ENCODE data around the gene DOCK10. TPM values are rescaled to one million over a fixed set of nuclear protein-coding genes. Genes with fewer than 3 reads are reported as not detected.

Gene DOCK10
- polyA plus RNA-seq, 1 donor (not counting 4 experiments of a cell fraction or from before 2014, with no cell fraction given), result 2.5 TPM

- H3K27me3 ChIP-seq (ENCODE audit: control insufficient read depth, extremely low read depth, insufficient read depth, low read length), result no peaks in the 10 kb centered on the region
- H3K4me3 ChIP-seq (ENCODE audit: control insufficient read depth in 2 of 3, extremely low read depth in 1 of 3, insufficient read depth in 2 of 3, low read depth in 1 of 3, low read length in 3 of 3), result no peak overlapping the region
- H3K36me3 ChIP-seq (ENCODE audit: control insufficient read depth in 2 of 2, extremely low read depth in 1 of 2, insufficient read depth in 2 of 2, low read length in 2 of 2), result no peaks in the 10 kb centered on the region
- H3K4me2 ChIP-seq (ENCODE audit: control insufficient read depth, extremely low read depth, insufficient read depth, low read depth, low read length), result no peak overlapping the region
- no peak overlapping the region for H2AFZ ChIP-seq (ENCODE audit: control insufficient read depth, low read length)
- H3K9me3 ChIP-seq (ENCODE audit: control insufficient read depth, low read depth, low read length), result no peaks in the 10 kb centered on the region
- FAIRE-seq (no peak), DNase-seq (ENCODE audit: low read depth, low spot score) (no peak)
- H3K9ac ChIP-seq (ENCODE audit: control insufficient read depth, extremely low read depth, insufficient read depth, low read length), result no peak overlapping the region
- no peaks in the 10 kb centered on the region for H4K20me1 ChIP-seq (ENCODE audit: control insufficient read depth, extremely low read depth, insufficient read depth, low read length)
- H3K79me2 ChIP-seq (ENCODE audit: control insufficient read depth, insufficient read depth, low read length), result no peaks in the 10 kb centered on the region
- dilution Hi-C loops (cut with MboI; ENCODE audit: extremely low pct_ligation_motif_present, low sequenced_read_pairs), result no loop called here
- no peaks in the 10 kb centered on the region for H3K9me1 ChIP-seq (ENCODE audit: control insufficient read depth, extremely low read depth, insufficient read depth, low read length)
- no peak overlapping the region for H3K27ac ChIP-seq (ENCODE audit: control insufficient read depth, insufficient read depth, low read length)
- peaks cover 11% of the 10 kb centered on the region for H3K4me1 ChIP-seq (ENCODE audit: control insufficient read depth, extremely low read depth, insufficient read depth, low read length)
- TF ChIP-seq, protein P1, sequence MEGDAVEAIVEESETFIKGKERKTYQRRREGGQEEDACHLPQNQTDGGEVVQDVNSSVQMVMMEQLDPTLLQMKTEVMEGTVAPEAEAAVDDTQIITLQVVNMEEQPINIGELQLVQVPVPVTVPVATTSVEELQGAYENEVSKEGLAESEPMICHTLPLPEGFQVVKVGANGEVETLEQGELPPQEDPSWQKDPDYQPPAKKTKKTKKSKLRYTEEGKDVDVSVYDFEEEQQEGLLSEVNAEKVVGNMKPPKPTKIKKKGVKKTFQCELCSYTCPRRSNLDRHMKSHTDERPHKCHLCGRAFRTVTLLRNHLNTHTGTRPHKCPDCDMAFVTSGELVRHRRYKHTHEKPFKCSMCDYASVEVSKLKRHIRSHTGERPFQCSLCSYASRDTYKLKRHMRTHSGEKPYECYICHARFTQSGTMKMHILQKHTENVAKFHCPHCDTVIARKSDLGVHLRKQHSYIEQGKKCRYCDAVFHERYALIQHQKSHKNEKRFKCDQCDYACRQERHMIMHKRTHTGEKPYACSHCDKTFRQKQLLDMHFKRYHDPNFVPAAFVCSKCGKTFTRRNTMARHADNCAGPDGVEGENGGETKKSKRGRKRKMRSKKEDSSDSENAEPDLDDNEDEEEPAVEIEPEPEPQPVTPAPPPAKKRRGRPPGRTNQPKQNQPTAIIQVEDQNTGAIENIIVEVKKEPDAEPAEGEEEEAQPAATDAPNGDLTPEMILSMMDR (optimal IDR thresholded peaks at IDR 0.05 in 1 of 3, IDR thresholded peaks at IDR 0.05 in 1 of 3, conservative IDR thresholded peaks at IDR 0.05 in 1 of 3; ENCODE audit: extremely low read depth in 1 of 3, insufficient read depth in 2 of 3, low read length in 3 of 3), result peak in 2 of 3 experiments; percentile 3
- TF ChIP-seq EZH2 (IDR thresholded peaks at IDR 0.05; ENCODE audit: low read length), result no peak
Measured at GRCh38 chr2:225002656-225003045, 39.6 kb downstream of the DOCK10 start.

- H3K9me3 ChIP-seq (ENCODE audit: control insufficient read depth, low read depth, low read length), result no peaks in the 10 kb centered on the region
- FAIRE-seq (peak; percentile 93), DNase-seq (ENCODE audit: low read depth, low spot score) (no peak)
- no peak overlapping the region for H3K27ac ChIP-seq (ENCODE audit: control insufficient read depth, insufficient read depth, low read length)
- H3K4me2 ChIP-seq (ENCODE audit: control insufficient read depth, extremely low read depth, insufficient read depth, low read depth, low read length), result no peak overlapping the region
- TF ChIP-seq, protein P1 (optimal IDR thresholded peaks at IDR 0.05 in 1 of 3, IDR thresholded peaks at IDR 0.05 in 1 of 3, conservative IDR thresholded peaks at IDR 0.05 in 1 of 3; ENCODE audit: extremely low read depth in 1 of 3, insufficient read depth in 2 of 3, low read length in 3 of 3), result peak; percentile 75 to 76 (median 75)
- no peak for TF ChIP-seq EZH2 (IDR thresholded peaks at IDR 0.05; ENCODE audit: low read length)
- peaks cover 11% of the 10 kb centered on the region for H3K4me1 ChIP-seq (ENCODE audit: control insufficient read depth, extremely low read depth, insufficient read depth, low read length)
- no peaks in the 10 kb centered on the region for H3K36me3 ChIP-seq (ENCODE audit: control insufficient read depth in 2 of 2, extremely low read depth in 1 of 2, insufficient read depth in 2 of 2, low read length in 2 of 2)
- no peak overlapping the region for H3K9ac ChIP-seq (ENCODE audit: control insufficient read depth, extremely low read depth, insufficient read depth, low read length)
- no peak overlapping the region for H2AFZ ChIP-seq (ENCODE audit: control insufficient read depth, low read length)
- no peaks in the 10 kb centered on the region for H4K20me1 ChIP-seq (ENCODE audit: control insufficient read depth, extremely low read depth, insufficient read depth, low read length)
- H3K79me2 ChIP-seq (ENCODE audit: control insufficient read depth, insufficient read depth, low read length), result no peaks in the 10 kb centered on the region
- H3K4me3 ChIP-seq (ENCODE audit: control insufficient read depth in 2 of 3, extremely low read depth in 1 of 3, insufficient read depth in 2 of 3, low read depth in 1 of 3, low read length in 3 of 3), result no peak overlapping the region
- H3K27me3 ChIP-seq (ENCODE audit: control insufficient read depth, extremely low read depth, insufficient read depth, low read length), result no peaks in the 10 kb centered on the region
- dilution Hi-C loops (cut with MboI; ENCODE audit: extremely low pct_ligation_motif_present, low sequenced_read_pairs), result no loop called here
- H3K9me1 ChIP-seq (ENCODE audit: control insufficient read depth, extremely low read depth, insufficient read depth, low read length), result no peaks in the 10 kb centered on the region
Measured at GRCh38 chr2:225002039-225002655, 40.1 kb downstream of the DOCK10 start.
